Mammary microvascular endothelial cell (primary cell): ENCODE data around the gene GCSH. TPM values are rescaled to one million over a fixed set of nuclear protein-coding genes. Genes with fewer than 3 reads are reported as not detected.

Experiments
- total RNA-seq: library from RNA; depleted of rRNA; stranded (reverse); fragments of >200 nt; gene quantifications from 2 replicates; pipeline ENCODE4 v1.2.3, GENCODE V29; 2015

Gene GCSH
- total RNA-seq = 22.9 and 23.4 TPM in 2 replicates

GRCh38 chr16:81095953-81096714 lies at the start of gene GCSH:
TSS of gene GCSH (minus strand) at chr16:81096395. CDS start at chr16:81096278, 117 bp downstream.

GRCh38 chr16:81077076-81077940 lies 18.9 kb downstream of the GCSH start, which contains the start of gene C16orf46:
TSS of gene C16orf46 (minus strand) at chr16:81077238. CDS start at chr16:81063955, 13,283 bp downstream.

DNA sequence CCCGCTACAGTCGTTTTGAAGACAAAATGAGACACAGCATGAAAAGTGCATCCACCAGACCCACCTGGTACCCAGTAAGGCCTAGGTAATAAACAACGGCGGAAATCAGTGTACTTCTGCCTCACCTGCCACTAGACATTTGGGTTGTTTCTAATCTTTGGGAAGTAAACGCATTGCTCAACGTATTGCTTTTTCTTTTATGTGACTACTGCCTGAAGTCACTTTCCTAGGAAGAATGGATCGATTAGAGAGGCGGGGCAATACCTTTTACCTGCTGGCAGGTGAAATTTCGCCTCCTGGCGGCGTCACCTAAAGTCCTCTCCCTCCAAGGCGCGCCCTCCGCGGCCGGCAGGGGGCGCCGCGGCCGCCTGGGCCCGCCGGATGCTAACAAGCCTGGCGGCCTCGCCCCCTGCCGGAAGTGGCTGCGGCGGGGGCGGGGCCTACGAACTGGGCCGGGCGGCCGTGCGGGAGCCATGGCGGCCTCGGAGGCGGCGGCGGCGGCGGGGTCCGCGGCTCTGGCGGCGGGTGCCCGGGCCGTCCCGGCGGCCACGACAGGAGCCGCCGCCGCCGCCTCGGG lies 60.7 kb downstream of the GCSH start, which contains the start of gene ATMIN:
TSS of gene ATMIN (plus strand) at position 445 of the 577 bp plus-strand sequence. CDS start at position 474, 29 bp downstream.

Other genes with a start within 250 kb of the GCSH start
- 105 TPM in 2 replicates for gene CMC2, start 89.5 kb downstream of the GCSH start, total RNA-seq
- 45.5 and 54.2 TPM in 2 replicates for gene CENPN, start 89.2 kb downstream of the GCSH start, total RNA-seq
- gene ATMIN, start 60.6 kb downstream of the GCSH start, total RNA-seq = 23.9 and 26.7 TPM in 2 replicates
- 0.07 and 2.0 TPM in 2 replicates for gene C16orf46, start 19.2 kb downstream of the GCSH start, total RNA-seq
- gene BCO1, start 142.3 kb upstream of the GCSH start, total RNA-seq = 1.7 TPM in 1 of 2 replicates, not detected in the other
- 3.5 and 4.7 TPM in 2 replicates for gene GAN, start 218.6 kb upstream of the GCSH start, total RNA-seq